ENCODE results near the gene BLTP3B. TPM values are rescaled to one million over a fixed set of nuclear protein-coding genes. Genes with fewer than 3 reads are reported as not detected.

BLTP3B gene
- total and polyA plus RNA-seq, 2 of the 13 experiments (the other 11 are each of a cell fraction or from before 2014, with no cell fraction given) = 15.6 to 24.4 TPM

DNA sequence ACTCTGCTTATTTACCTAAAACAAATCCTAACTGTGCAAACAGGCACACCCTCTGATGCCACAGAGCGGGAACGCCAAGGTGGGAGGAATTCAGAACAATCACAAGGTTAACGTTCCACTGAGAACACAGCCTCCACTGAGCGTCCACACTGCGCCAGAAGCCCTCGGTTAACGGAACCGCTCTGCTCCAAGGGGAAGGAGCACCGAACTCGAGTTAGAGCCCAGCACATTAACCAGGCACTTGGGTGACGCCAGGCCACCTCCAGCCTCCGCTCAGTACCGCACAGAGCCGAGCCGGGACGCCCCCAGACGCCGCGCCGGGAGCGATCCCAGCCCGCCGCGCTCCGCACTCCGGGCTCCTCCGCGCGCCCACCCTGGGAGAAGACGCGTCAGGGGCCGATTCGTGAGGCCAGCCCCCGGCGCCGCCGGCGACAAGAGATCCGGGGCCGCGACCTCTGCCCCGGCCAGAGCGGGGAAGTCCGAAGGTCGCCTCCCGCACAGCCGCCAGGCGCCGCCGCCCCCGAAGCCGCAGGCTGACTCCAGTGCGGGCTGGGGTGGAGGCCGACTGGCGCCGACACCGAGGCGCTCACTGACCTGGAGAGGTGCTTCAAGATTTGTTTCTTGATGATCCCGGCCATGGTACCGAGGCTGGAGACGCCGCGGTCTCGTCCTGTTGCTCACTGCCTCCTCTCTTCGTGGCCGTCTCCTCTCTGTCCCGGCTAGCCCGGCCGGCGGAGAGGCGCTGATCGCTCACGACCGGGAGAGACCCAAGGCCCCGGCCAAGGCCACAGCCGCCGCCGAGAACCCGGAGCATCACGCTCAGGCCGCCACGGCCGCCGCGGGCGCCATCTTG lies 450 bp downstream of the BLTP3B start (continued):
- TF ChIP-seq TBX2 (CRISPR knock-in tag; IDR thresholded peaks at IDR 0.05; ENCODE audit: borderline replicate concordance) (peak; percentile 59; the same call in 1 of the 2 replicates), SRSF4 (IDR thresholded peaks at IDR 0.05; ENCODE audit: low read depth, low read length, poor library complexity, severe bottlenecking) (no peak), IKZF1 (IDR thresholded peaks at IDR 0.05) (no peak), TEF (CRISPR knock-in tag; IDR thresholded peaks at IDR 0.05) (no peak), MEIS1 (CRISPR knock-in tag; IDR thresholded peaks at IDR 0.05; ENCODE audit: borderline replicate concordance) (0 out of 2 replicates have a peak, but pooled peaks have one; percentile 68), ZUFSP (CRISPR knock-in tag; IDR thresholded peaks at IDR 0.05; ENCODE audit: borderline replicate concordance) (no peak), ZNF552 (CRISPR knock-in tag; IDR thresholded peaks at IDR 0.05; ENCODE audit: borderline replicate concordance) (0 out of 2 replicates have a peak, but pooled peaks have one; percentile 42), PAWR (CRISPR knock-in tag; IDR thresholded peaks at IDR 0.05; ENCODE audit: borderline replicate concordance) (0 out of 2 replicates have a peak, but pooled peaks have one; percentile 21), ZNF205 (CRISPR knock-in tag; IDR thresholded peaks at IDR 0.05) (no peak; the same call in 1 of the 2 replicates), ZNF17 (CRISPR knock-in tag; IDR thresholded peaks at IDR 0.05) (0 out of 2 replicates have a peak, but pooled peaks have one; percentile 66), GFI1 (CRISPR knock-in tag; IDR thresholded peaks at IDR 0.05; ENCODE audit: borderline replicate concordance) (peak; percentile 100), ZNF101 (CRISPR knock-in tag; IDR thresholded peaks at IDR 0.05; ENCODE audit: borderline replicate concordance, low read depth) (0 out of 2 replicates have a peak, but pooled peaks have one; percentile 13), ZNF598 (CRISPR knock-in tag; IDR thresholded peaks at IDR 0.05; ENCODE audit: borderline replicate concordance) (peak; percentile 82; the same call in 1 of the 2 replicates)
- TF ChIP-seq, protein P1, sequence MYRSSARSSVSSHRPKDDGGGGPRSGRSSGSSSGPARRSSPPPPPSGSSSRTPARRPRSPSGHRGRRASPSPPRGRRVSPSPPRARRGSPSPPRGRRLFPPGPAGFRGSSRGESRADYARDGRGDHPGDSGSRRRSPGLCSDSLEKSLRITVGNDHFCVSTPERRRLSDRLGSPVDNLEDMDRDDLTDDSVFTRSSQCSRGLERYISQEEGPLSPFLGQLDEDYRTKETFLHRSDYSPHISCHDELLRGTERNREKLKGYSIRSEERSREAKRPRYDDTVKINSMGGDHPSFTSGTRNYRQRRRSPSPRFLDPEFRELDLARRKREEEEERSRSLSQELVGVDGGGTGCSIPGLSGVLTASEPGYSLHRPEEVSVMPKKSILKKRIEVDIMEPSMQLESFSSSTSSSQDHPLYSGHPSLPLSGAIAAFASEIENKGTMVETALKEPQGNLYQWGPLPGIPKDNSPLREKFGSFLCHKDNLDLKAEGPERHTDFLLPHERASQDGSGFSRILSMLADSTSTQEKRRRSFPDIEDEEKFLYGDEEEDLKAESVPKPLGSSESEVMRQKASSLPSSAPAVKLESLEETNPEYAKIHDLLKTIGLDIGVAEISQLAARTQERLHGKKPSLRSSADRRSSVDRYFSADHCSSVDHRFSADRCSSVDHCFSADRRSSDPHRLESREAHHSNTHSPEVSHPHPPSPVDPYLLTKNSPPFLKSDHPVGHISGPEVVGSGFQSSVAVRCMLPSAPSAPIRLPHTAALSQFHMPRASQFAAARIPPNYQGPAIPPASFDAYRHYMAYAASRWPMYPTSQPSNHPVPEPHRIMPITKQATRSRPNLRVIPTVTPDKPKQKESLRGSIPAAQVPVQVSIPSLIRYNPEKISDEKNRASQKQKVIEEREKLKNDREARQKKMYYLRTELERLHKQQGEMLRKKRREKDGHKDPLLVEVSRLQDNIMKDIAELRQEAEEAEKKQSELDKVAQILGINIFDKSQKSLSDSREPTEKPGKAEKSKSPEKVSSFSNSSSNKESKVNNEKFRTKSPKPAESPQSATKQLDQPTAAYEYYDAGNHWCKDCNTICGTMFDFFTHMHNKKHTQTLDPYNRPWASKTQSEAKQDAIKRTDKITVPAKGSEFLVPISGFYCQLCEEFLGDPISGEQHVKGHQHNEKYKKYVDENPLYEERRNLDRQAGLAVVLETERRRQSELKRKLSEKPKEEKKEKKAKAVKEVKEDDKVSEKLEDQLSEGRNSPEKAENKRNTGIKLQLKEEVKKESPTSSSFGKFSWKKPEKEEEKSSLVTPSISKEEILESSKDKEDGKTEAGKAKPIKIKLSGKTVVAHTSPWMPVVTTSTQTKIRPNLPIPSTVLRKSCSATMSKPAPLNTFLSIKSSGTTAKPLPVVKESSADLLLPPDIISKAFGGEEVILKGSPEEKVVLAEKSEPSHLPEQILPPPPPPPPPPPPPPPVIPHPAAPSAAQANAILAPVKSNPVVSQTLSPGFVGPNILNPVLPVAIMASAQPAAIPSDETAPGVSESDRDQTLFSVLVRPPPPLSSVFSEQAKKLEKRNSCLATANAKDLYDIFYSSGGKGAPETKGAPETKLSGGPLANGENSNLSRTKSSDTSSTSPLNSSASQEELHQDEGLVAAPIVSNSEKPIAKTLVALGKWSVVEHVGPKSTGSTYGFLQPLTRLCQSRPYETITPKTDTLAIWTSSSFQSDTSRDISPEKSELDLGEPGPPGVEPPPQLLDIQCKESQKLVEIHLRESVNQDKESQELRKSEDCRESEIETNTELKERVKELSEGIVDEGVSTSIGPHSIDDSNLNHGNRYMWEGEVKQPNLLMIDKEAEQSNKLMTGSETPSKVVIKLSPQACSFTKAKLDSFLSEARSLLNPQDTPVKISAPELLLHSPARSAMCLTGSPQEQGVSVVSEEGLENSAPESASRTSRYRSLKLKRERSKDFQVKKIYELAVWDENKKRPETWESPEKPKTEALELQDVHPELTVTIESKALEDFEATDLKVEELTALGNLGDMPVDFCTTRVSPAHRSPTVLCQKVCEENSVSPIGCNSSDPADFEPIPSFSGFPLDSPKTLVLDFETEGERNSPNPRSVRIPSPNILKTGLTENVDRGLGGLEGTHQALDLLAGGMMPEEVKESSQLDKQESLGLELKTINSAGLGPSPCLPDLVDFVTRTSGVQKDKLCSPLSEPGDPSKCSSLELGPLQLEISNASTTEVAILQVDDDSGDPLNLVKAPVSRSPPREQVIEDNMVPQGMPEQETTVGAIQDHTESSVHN (CRISPR knock-in tag; IDR thresholded peaks at IDR 0.05) = no peak
- TF ChIP-seq, protein P2, sequence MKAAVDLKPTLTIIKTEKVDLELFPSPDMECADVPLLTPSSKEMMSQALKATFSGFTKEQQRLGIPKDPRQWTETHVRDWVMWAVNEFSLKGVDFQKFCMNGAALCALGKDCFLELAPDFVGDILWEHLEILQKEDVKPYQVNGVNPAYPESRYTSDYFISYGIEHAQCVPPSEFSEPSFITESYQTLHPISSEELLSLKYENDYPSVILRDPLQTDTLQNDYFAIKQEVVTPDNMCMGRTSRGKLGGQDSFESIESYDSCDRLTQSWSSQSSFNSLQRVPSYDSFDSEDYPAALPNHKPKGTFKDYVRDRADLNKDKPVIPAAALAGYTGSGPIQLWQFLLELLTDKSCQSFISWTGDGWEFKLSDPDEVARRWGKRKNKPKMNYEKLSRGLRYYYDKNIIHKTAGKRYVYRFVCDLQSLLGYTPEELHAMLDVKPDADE (CRISPR knock-in tag; IDR thresholded peaks at IDR 0.05) = no peak

Measured in HepG2 (cell line).